GM19351 (cell line): ENCODE data around the gene SFTA2.
A peak's percentile ranks its signal among the peaks of the same experiment; 100 is the strongest.
"Not testable (repeated sequence)": the region's sequence is repeated elsewhere in the genome, so short reads cannot be mapped to it uniquely, and the experiment has no call there.

ENCODE experiments used
- ATAC-seq: cut with Tn5 transposase; IDR thresholded peaks from one replicate; pipeline ENCODE4 v1.9.1; 2021; ENCODE audit warnings: mild to moderate bottlenecking, moderate library complexity; ENCODE audit not compliant: unreplicated experiment

Gene SFTA2

DNA sequence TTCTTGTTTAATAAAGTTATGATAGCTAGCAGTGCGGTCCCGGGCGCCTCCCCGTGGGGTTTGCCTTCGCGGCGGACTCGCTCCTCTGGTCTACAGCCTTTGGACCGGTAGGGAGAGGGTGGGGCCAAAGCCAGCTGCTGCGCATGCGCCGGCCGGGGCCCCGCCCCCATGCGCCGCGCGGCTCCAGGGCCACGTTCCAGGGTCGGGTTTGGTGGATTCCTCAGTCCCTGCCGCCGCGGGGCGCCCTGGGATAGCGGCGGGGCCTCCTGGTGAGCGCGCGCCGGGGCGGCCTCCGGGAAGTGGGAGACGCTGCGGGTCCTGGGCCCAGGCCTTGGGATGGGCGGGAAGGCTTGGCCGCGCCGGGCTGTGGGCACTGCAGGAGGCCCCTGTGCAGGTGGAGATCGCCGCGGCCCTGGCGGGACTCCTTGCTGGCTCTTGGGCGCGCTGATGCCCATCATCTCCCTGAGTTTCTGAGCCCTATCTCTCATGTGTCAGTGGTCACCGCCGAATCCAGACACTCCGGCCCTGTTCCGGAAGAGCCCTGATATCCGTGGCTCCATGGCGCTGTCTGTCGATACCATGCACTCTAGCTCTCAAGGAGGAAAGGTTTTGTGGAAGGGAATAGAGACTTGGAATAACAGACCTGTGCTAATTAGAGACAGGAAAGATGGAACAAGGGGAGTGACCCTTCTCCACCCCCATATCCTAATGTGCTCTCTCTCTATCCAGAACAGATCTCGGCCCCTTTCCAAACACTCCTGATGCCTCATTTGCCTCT lies 17.7 kb downstream of the SFTA2 start, which contains the start of gene VARS2:
Gene VARS2, plus strand, starts transcription at position 163 of the 778 bp plus-strand sequence. Its CDS starts 599 bp downstream, at position 762.
- ATAC-seq = peak; percentile 94

DNA sequence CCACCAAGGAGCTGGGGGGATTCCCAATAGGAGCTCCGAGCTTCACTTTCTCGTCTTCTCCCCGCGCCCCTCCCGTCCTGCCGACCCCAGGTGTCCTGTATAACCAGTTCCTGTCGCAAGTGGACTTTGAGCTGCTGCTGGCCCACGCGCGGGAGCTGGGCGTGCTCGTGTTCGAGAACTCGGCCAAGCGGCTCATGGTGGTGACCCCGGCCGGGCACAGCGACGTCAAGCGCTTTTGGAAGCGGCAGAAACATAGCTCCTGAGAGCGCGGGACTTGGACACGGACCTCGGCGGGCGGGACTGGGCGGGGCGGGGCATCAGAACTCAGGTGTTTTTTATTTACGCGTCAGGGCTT lies 18.3 kb downstream of the SFTA2 start:
- ATAC-seq = no peak

DNA sequence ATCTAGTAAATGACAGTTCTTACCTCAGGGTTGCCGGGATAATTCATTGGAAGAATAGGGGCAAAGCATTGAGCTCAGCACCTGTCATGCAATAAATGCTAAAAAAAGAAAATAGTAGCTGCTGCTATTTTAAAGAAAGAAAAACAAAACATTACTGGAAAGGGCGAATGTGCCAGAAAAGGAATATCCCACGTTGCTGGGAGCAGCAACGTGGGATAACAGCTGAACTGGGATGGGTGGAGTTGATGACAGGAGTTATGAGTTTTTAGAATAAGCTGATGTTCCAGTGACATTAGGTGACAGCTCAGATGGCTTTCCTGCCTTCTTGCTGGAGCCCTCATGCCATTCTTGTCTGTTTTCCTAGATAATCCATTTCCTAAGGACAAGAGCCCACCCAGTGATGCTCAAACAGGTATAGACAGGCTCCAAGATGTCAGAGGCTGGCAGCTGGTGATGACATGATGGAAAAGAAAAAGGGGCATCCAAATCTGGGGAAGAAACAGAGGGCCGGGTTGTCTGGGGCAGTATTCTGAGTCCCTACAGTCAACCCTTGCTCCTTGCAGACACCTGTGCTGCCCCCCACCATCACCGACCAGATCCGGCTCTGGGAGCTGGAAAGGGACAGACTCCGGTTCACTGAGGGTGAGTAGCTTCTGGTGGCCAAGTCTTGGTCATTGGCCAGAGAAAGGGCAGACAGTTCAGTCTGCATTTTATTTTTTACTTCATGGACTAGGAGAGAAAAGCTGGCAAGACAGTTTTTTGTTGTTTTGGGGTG lies 19.0 kb downstream of the SFTA2 start:
- no peak for ATAC-seq

DNA sequence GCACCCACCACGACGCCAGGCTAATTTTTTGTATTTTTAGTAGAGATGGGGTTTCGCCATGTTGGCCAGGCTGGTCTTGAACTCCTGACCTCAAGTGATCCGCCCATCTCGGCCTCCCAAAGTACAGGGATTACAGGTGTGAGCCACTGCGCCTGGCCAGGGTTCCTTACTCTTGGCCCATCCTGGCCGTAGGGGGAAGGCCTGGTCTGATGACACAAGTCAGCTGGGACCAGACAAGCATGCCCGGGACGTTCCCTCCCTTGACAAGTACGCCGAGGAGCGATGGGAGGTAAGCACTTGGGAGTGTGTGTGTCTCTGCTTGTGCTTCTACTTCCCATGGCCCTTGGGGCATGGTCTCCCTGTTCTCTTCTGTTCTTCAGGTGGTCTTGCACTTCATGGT lies 21.5 kb downstream of the SFTA2 start:
- not testable (repeated sequence) for ATAC-seq

DNA sequence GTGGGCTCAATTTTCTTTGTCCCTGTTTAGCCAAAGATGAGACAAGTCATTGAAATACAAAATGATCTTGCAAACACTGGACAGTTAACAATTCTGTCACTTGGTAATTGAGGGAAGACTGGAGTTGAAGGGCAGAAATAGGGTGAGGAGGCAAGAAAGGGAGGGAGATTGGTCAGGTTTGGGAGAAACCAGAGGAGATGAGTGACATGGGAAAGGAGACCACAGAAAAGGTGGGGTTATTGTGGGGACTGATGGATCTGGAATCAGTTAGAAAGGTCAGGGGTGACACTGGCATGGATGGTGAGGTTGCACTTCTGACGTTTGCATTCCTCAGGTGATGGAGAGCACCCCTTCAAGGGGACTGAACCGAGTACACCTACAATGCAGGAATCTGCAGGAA lies 23.3 kb downstream of the SFTA2 start:
- ATAC-seq = no peak

DNA sequence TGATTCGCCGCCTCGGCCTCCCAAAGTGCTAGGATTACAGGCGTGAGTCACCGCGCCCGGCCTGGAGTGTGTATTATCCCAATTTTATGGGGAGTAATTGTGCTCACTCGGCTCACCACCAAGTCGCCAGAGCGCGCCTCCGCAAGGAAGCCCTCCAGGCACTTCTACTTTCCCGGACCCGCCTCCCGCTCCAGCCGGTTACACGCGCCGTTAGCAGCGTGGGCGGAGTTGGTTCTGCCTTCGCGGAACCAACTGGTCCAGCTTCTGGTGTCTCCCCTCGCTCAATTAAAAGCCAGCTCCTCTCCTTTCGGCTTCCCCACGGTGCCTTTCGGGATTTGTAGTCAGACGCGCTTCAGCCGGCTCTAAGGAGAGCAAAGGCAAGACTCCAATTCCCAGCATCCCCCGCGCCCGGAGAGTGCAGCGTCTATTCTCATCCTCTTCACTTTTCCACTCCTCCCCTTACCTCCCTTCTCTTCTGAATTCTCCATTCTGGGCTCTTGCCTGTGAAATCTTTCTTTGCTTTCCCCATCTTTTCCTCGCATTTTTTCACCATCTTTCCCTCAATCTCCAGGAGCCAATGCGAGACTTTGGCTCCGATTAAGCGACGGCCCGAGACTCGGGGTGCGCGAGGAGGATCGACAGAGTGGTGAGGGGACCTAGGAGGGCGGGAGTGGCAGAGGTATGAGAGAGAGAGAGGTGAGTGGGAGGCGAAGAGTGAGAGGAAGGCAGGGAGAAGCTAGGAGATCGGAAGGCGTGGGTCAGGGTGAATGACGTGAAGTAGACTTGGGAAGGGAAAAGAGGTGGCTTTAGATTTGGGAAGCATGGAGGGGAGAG lies 24.0 kb downstream of the SFTA2 start, which contains the start of gene GTF2H4:
Gene GTF2H4, plus strand, starts transcription at position 450 of the 834 bp plus-strand sequence.
- peak; percentile 95 for ATAC-seq

DNA sequence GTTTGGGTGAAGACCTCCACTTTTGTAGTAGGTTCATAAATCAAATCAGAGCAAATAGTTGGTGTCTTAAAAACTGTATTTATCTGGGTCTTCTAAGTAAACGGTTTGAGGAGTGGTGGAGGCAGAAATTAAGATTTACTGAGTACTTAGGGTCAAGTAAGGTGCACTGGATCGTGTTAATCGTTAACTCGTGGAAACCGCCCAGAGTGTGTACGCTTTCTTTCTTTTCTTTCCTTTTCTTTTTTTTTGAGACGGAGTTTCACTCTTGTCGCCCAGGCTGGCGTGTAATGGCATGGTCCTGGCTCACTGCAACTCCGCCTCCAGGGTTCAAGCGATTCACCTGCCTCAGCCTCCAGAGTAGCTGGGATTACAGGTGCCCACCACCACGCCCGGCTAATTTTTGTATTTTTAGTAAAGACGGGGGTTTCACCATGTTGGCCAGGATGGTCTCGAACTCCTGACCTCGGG lies 24.6 kb downstream of the SFTA2 start:
- not testable (repeated sequence) for ATAC-seq

DNA sequence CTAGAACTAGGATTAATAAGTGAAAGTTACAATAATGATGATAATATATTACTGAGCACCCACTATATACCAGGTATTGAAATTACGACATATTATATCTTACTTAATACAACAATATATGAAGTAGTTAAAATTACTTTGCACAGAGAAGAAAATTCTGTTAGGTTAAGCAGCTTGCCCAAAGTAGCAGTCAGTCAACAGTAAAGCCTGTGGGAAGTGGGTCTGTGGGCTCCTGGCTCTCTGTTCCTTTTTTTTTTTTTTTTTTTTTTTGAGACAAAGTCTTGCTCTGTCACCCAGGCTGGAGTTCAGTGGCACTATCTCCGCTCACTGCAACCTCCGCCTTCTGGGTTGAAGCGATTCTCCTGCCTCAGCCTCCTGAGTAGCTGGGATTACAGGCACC lies 28.7 kb downstream of the SFTA2 start:
- ATAC-seq = no peak

DNA sequence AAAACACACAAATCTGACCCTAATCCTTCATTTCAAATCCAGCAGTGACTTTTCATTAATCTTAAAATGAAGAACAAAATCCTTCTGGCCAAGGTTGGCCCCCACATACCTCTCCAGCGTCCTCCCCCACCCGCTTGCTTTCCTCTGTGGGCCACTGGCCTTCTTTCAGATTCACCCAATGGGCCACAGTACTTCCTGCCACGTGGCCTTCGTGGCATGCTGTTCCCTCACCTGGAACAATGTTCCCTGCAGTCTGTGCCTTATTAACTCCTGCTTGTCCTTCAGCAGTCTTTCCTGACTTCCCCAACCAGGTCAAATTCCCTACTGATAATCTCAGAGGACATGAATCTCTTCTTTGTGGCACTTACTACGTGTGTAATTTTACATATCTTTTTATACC lies 29.3 kb downstream of the SFTA2 start:
- no peak for ATAC-seq

DNA sequence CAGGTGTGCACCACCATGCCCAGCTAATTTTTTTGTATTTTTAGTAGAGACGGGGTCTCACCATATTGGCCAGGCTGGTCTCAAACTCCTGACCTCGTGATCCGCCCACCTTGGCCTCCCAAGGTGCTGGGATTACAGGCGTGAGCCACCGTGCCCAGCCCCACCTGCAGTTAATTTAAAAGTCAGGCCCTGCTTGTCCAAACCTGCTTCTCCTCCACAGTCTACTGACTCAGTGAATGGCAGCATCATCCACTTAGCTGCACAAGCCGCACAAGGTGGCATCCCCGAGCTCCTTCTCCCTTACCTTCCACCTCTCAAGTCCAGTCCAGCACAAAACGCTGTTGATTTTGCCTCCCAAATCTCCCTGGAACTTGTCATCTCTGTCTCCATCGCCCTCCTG lies 29.8 kb downstream of the SFTA2 start:
- ATAC-seq = not testable (repeated sequence)

DNA sequence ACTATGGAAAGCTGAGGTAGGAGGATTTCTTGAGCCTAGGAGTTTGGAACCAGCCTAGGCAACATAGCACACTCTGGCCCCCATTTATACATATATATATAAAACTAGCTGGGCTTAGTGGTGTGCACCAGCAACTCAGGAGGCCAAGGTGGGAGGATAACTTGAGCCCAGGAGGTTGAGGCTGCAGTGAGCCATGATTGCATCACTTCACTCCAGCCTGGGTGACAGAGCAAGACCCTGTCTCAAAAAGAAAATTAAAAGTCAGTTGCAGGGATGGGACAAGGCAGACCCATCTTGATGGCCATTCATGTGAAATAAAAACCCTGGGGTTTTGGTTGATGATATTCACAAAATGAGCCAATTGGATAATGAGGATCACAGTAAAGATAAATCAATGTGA lies 30.5 kb downstream of the SFTA2 start:
- no peak for ATAC-seq

DNA sequence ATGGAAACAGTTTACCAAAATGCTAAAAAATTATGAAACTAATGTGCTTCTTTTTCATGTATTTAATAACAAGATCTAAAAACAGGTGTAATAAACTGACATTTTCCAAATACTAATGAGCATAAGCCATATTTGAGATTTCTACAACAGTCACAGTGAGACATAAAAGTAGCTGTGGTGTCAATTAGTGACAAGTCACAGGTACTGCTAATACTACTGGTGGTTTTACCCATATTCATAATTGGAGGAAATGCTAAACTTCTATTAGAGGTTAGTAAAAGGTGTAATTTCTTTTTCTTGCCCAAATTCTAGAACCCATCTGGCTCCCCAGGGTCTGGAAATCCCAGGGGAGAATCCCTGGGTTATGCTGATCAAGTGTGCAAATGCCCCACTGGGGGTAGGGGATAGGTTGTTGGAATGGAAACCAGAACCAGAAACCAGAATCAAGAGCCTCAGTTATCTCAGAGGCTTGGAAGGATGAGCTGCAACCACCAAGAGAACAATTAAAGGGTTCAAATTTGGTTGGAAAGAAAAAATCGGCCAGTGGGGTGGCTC lies 31.0 kb downstream of the SFTA2 start:
- no peak for ATAC-seq

DNA sequence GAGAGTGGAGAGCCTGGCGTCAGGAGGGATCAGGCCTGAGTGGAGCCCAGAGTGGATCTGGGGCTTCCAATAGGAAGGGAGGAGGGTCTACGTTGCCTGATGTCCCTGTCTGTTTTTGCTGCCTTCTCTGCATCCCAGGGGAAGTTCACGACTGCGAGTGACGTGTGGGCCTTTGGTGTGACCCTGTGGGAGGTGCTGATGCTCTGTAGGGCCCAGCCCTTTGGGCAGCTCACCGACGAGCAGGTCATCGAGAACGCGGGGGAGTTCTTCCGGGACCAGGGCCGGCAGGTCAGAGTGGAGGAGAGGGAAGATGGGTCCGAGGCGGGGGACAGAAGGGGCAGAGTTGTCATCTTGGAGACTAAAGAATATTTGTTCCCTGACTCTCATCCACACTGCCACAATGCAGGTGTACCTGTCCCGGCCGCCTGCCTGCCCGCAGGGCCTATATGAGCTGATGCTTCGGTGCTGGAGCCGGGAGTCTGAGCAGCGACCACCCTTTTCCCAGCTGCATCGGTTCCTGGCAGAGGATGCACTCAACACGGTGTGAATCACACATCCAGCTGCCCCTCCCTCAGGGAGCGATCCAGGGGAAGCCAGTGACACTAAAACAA lies 33.1 kb downstream of the SFTA2 start:
- no peak for ATAC-seq

DNA sequence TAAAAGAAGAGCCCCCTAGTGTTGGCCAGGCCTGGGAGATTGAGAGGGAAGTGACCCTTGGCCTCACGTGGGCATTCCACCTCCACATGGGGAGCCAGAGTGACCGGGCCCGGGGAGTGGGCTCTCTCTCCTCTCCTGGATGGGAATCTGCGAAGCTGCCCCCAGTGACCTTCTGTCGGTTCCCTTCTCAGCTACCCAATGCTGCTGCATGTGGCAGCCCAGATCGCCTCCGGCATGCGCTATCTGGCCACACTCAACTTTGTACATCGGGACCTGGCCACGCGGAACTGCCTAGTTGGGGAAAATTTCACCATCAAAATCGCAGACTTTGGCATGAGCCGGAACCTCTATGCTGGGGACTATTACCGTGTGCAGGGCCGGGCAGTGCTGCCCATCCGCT lies 34.1 kb downstream of the SFTA2 start:
- no peak for ATAC-seq

DNA sequence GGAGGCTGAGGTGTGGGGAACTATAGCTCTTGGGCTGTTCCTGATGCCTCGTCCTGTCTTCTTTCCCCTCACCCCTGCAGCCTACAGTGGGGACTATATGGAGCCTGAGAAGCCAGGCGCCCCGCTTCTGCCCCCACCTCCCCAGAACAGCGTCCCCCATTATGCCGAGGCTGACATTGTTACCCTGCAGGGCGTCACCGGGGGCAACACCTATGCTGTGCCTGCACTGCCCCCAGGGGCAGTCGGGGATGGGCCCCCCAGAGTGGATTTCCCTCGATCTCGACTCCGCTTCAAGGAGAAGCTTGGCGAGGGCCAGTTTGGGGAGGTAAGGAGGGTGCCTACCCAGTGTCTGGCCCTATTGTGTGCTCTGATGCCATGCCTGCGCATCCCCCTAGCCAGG lies 35.4 kb downstream of the SFTA2 start:
- ATAC-seq = no peak

DNA sequence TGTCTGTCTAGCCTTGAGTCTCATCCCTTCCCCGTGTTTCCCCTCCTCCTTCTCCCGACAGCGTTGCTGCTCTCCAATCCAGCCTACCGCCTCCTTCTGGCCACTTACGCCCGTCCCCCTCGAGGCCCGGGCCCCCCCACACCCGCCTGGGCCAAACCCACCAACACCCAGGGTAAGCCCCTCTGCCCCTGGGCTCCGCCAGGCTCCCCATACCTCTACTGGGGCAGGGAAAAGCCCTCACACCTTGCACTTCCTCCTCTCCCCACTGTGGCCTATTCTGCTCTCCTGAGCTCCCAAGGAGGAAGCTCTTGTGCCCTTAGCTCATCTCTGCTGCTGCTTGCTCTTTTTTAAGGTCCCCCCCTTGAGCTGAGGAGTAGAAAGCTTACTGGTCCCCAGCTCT lies 36.6 kb downstream of the SFTA2 start:
- no peak for ATAC-seq

DNA sequence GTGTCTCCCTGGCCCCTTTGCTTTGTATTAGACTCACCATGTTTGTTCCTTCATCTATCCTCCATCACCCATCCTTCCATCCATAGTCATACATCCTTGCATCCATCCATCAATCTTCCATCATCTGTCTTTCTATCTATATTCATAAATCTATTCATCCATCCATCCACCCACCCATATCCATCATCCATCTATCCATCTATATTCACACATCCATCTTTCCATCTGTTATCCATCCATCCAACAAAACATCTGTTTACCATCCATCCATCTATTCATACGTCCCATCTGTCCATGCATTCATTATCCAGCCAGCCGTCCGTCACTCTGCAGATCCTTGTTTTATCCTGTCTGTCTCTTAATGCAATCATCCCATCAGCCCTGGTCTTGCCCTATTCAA lies 37.0 kb downstream of the SFTA2 start:
- no peak for ATAC-seq

DNA sequence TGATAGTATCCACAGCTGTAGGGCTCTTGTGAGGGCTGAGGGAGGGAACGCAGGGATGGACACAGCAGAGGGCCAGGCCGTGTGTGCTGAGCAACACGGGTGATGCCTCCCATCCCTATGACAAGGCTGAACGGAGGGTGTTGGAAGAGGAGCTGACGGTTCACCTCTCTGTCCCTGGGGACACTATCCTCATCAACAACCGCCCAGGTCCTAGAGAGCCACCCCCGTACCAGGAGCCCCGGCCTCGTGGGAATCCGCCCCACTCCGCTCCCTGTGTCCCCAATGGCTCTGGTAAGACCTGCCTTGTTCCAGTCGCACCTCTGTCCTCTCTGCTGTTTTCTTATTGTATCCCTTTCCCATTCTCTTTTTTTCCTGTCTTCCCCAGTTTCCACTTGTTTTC lies 37.6 kb downstream of the SFTA2 start:
- no peak for ATAC-seq

DNA sequence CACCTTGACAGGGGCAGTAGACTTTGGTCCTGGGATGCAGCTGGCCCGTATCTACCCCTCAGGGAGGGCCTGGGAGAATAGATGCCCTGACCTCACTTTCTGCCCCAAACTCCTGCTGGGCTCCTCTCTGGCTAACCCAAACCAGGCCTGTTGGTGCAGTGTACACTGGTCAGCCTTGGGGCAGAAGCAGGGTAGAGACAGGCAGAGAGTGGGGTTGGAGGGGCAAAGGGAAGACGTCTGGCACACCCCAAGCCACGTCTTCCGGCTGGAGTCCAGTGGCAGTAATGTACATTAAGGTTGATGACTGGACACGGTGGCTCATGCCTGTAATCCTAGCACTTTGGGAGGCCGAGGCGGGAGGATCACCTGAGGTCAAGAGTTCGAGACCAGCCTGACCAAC lies 38.3 kb downstream of the SFTA2 start:
- no peak for ATAC-seq

DNA sequence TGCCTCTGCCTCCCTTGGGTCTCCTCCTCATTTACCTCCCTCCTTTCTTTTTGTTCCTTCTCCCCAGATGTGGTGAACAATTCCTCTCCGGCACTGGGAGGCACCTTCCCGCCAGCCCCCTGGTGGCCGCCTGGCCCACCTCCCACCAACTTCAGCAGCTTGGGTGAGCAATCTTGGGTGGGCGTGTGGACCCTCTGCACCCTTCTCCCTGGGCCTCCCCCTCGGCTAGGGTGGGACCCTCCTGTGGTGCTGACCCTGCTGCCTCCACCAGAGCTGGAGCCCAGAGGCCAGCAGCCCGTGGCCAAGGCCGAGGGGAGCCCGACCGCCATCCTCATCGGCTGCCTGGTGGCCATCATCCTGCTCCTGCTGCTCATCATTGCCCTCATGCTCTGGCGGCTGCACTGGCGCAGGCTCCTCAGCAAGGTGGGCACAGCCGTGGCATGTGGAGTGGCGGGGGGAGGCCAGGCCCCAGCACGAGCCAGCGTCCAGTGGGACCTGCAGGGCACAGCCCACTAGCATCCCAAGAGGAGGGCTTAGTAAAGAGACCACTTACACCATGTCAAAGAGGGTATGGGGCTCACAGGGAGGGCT lies 38.9 kb downstream of the SFTA2 start:
- no peak for ATAC-seq
